Fibroblast of skin of left quadriceps (primary cell): ENCODE measurements around the gene PTPRR.
"Not testable (repeated sequence)": the region's sequence is repeated elsewhere in the genome, so short reads cannot be mapped to it uniquely, and the experiment has no call there.

Source experiments
- DNase-seq, 2 experiments: peaks; one replicate each; pipeline ENCODE4 v3.0.0-alpha.2; 2013; ENCODE audit warnings: low read depth in 2 of 2

Gene PTPRR

DNA sequence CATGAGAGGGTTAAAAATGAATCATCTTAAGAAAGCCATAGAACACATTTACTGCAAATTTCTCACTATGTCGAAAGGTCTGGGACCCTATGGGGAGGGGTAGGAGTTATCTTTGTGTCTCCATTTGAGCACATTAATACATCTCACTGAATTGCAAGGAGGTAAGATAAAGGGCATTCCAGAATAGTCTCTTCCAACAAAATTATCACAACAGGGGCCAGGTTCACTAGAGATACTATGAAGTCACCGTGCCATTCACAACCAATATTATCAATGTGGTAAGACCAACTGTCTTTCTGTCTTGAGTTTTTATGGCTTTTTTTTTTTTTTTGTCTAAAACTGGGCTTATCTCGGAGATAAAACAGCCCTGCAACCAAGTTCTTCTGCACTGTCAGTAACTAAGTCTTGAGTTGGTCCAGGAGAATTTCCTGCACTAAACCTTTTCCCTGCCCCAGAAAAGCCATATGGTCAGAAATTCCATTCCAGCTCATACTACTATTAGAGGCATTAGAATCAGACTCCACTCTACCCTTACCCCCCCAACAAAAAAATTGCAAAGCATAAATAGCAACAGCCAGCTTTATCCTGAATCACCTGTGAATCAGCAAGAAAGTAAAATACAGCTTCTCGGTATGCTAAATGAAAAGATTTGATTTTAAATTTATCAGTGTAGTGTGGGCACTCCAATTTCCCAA, 79.7 kb downstream of the PTPRR start:
- DNase-seq: no peak

DNA sequence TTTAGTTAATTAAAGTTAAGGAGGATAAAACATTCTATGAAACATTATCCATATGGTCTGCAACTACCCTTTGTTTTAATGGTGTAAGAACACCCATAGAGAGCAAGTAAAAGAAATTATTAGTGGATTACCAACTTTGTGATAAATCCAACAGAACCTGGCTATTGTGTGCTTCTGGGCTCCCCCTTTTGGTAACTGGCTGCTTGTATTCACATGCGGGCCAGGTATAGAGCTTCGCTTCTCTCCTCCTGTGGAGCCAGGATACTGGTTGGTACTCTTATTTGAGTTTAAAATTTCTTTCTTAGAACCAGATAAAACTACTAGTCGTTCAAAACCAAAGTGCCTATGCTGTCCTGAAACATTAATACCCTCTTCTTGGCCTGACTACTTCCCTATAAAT, 81.0 kb downstream of the PTPRR start:
- DNase-seq: no peak

DNA sequence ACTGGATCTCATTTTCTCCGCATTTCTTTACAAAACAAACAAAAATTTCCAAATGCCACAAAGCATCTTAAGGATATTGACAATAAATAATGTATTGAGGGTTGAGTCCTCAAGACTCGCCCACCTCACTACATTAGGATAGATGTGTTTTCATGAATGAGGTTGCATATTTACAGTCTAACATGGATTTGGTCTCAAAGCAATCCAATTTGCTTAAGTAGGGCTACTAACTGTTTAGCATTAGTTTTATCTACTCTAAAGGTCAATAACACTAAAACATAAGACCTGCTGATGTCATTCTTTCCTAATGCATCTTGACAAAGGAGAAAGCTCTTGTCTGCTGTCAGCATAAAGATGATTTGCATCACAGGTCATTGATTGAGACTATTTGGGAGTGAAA, 82.4 kb downstream of the PTPRR start:
- DNase-seq: no peak

GRCh38 chr12:70837026-70837425, 83.5 kb downstream of the PTPRR start:
- no peak for DNase-seq

- no peak for DNase-seq
Measured at GRCh38 chr12:70835948-70836347, 84.6 kb downstream of the PTPRR start.

DNA sequence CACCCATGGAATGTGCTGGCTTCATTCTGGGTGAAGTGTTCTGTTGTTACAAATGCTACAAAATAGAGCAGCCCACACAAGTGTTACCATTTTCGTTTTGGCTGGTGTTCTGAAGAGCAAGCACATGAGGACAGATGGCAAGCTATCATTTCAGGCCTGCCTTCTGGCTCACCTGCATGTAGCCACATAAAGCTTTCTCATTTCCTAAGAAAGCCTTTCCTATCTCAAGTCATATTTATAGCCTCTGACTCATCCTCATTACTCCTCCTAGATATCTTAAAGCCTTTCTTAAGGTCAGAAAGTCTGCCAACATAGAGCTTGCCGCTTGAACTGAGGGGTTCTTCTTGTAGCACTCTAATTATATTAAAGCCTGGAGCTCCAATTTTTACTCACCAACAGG, 89.0 kb downstream of the PTPRR start:
- DNase-seq: no peak

GRCh38 chr12:70830221-70831061, 90.1 kb downstream of the PTPRR start:
- DNase-seq: no peak

- no peak for DNase-seq
Measured at GRCh38 chr12:70829070-70829469, 91.5 kb downstream of the PTPRR start.

DNA sequence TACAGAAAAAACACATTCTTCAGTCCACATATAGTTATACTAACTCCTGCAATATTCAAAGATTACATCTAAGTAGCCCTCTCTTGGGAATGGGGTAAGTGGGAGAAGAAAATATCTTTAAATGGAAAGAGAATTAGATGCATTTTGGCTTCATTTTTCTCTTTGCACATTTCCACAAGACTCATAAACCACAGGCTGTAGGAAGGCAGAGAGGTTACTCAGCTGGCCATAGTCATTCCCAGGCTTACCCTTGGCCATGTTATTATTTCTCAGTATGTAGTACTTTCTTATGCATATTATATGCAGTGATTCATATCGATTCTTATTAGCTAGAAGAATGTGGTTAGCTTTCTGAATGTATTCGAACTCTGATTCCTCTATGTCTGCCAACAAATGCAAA, 92.2 kb downstream of the PTPRR start:
- peak; percentile 29 to 42 for DNase-seq

GRCh38 chr12:70826156-70826555, 94.4 kb downstream of the PTPRR start:
- DNase-seq: no peak

GRCh38 chr12:70824511-70824910, 96.0 kb downstream of the PTPRR start:
- no peak for DNase-seq

GRCh38 chr12:70823182-70823976, 97.2 kb downstream of the PTPRR start:
- no peak for DNase-seq

- DNase-seq: no peak
Measured at GRCh38 chr12:70822412-70822811, 98.1 kb downstream of the PTPRR start.

DNA sequence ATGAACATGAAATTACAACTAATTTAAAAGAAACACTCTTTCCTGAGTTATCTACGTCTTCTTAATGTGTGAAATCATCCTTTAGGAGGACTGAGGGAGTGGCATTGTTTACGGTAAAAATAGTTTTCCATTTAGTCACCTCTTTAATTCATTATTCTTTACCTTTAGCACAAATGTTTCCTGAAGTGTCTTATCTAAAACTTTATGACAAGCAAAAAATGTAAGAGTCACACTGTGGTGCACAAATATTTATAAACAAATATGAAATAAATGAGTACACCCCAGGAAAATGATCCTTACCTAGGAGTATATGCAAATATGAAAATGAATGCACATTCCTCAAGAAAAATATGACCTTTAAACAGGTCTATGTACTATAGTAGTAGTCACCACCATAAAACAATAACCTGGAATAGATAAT, 104.6 kb downstream of the PTPRR start:
- DNase-seq: no peak

GRCh38 chr12:70815056-70815455, 105.5 kb downstream of the PTPRR start:
- no peak for DNase-seq

- DNase-seq: no peak
Measured at GRCh38 chr12:70813559-70813958, 107.0 kb downstream of the PTPRR start.

DNA sequence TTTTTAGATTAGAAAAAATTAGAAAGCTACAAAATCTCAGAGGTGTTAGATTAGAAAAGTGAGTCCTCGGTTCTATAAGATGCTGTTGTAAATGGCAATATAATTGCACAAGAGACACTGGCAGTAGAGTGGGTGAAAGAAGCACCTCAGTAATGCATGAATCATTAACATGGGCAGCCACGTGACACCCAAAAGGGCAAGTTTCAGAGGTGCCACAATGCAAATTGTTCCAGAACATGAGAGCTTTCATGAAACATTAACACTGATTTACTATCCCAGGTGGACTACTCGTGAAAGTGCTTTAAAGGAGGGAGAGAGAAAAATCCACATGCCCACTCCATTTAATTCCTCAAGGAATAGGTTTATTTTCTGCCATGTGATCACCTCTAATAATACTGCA, 108.4 kb downstream of the PTPRR start:
- no peak for DNase-seq

DNA sequence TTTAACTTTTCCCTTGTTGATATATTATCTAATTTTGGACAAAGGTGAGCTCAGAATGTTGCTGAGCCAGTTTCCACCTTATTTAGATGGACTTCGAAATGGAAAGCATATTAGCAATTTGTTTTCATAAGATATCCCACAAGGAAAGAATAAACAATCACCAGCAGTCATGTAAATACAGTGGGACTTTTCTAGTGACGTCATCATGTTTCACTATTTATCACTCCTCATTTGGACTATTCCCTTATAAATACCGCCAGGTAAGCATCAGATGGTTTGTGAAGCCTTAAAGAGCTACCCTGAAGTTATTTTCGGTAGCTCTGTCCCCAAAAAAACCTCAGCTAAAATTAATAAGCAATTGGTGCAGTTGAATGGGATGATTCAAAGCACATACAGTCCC, 110.7 kb downstream of the PTPRR start:
- DNase-seq: no peak

DNA sequence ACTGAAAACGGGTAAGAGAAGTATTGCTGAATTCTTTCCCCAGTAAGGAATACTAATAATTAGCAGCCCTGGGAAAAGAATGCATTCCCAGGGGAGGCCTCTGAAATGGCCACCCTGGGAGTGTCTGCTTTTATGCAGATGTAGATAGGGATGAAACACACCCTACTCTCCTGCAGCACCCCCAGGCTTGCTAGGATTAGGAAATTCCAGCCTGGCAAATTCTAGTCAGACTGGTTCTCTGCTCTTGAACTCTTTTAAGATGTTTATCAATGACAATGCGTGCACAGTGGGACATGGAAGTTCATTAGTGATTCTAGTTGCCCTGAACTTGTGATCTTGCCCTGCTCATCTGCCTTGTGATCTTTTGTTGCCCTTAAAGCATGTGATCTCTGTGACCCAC, 112.5 kb downstream of the PTPRR start:
- not testable (repeated sequence) for DNase-seq

DNA sequence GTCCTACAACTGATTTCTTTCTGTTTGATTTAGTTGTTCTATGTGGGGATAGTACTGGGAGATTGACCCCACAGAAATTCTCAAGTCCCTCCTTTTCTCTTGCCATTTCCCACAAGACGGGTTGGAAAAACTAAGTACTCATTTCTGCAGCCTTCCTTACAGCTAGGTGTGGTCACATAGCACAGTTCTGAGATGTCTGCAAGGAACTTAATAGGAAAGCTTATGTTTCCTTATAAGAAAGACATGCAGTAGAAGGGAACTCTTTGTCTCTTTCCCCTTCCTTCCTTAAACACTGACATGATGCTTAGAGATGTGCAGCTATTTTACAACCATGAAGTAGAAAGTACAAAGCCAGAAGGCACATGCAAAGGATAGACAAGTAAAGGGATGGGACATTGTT, 113.7 kb downstream of the PTPRR start:
- DNase-seq: no peak

- no peak for DNase-seq
Measured at GRCh38 chr12:70806043-70806442, 114.5 kb downstream of the PTPRR start.

GRCh38 chr12:70798016-70798783, 122.3 kb downstream of the PTPRR start:
- no peak for DNase-seq
